Ishikawa (cell line): ENCODE data around the gene GAS7.

Experiments
- CEBPB ChIP-seq: IDR thresholded peaks from 2 replicates; pipeline ENCODE4 v1.6.1; 2012
- CREB1 ChIP-seq: IDR thresholded peaks from 2 replicates; pipeline ENCODE4 v1.6.1; 2012; ENCODE audit warnings: low read depth
- EGR1 ChIP-seq: IDR thresholded peaks from 2 replicates; pipeline ENCODE4 v1.6.1; 2012
- EP300 ChIP-seq: IDR thresholded peaks from 2 replicates; pipeline ENCODE4 v1.6.1; 2012; ENCODE audit warnings: borderline replicate concordance
- FOXM1 ChIP-seq: IDR thresholded peaks from 2 replicates; pipeline ENCODE4 v1.6.1; 2012; ENCODE audit warnings: low read depth, borderline replicate concordance
- MAX ChIP-seq: IDR thresholded peaks from 2 replicates; pipeline ENCODE4 v1.6.1; 2012
- NFIC ChIP-seq: IDR thresholded peaks from 2 replicates; pipeline ENCODE4 v1.6.1; 2012
- RAD21 ChIP-seq: IDR thresholded peaks from 2 replicates; pipeline ENCODE4 v1.6.1; 2012; ENCODE audit warnings: low read depth
- TAF1 ChIP-seq: IDR thresholded peaks from 2 replicates; pipeline ENCODE4 v1.6.1; 2012; ENCODE audit warnings: low read depth, mild to moderate bottlenecking
- TCF12 ChIP-seq: IDR thresholded peaks from 2 replicates; pipeline ENCODE4 v1.6.1; 2012; ENCODE audit warnings: low read depth
- TEAD4 ChIP-seq: IDR thresholded peaks from 2 replicates; pipeline ENCODE4 v1.6.1; 2012
- USF1 ChIP-seq: IDR thresholded peaks from 2 replicates; pipeline ENCODE4 v1.6.1; 2012
- YY1 ChIP-seq: IDR thresholded peaks from 2 replicates; pipeline ENCODE4 v1.6.1; 2012; ENCODE audit warnings: low read depth
- ZBTB7A ChIP-seq: IDR thresholded peaks from 2 replicates; pipeline ENCODE4 v1.6.1; 2012; ENCODE audit warnings: low read depth
- TF ChIP-seq, protein P1 (sequence below): IDR thresholded peaks from 2 replicates; pipeline ENCODE4 v1.6.1; 2012; ENCODE audit warnings: low read depth, mild to moderate bottlenecking

The GAS7 gene

GRCh38 chr17:10216213-10216938 lies 18.0 kb upstream of the GAS7 start:
- TF ChIP-seq MAX: no peak
- TF ChIP-seq FOXM1: no peak
- TF ChIP-seq, protein P1, sequence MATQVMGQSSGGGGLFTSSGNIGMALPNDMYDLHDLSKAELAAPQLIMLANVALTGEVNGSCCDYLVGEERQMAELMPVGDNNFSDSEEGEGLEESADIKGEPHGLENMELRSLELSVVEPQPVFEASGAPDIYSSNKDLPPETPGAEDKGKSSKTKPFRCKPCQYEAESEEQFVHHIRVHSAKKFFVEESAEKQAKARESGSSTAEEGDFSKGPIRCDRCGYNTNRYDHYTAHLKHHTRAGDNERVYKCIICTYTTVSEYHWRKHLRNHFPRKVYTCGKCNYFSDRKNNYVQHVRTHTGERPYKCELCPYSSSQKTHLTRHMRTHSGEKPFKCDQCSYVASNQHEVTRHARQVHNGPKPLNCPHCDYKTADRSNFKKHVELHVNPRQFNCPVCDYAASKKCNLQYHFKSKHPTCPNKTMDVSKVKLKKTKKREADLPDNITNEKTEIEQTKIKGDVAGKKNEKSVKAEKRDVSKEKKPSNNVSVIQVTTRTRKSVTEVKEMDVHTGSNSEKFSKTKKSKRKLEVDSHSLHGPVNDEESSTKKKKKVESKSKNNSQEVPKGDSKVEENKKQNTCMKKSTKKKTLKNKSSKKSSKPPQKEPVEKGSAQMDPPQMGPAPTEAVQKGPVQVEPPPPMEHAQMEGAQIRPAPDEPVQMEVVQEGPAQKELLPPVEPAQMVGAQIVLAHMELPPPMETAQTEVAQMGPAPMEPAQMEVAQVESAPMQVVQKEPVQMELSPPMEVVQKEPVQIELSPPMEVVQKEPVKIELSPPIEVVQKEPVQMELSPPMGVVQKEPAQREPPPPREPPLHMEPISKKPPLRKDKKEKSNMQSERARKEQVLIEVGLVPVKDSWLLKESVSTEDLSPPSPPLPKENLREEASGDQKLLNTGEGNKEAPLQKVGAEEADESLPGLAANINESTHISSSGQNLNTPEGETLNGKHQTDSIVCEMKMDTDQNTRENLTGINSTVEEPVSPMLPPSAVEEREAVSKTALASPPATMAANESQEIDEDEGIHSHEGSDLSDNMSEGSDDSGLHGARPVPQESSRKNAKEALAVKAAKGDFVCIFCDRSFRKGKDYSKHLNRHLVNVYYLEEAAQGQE: no peak
- no peak for TF ChIP-seq USF1
- TF ChIP-seq TCF12: no peak
- TF ChIP-seq TEAD4: no peak
- no peak for TF ChIP-seq EGR1
- no peak for TF ChIP-seq NFIC
- no peak for TF ChIP-seq ZBTB7A
- no peak for TF ChIP-seq YY1
- no peak for TF ChIP-seq CREB1
- no peak for TF ChIP-seq RAD21
- no peak for TF ChIP-seq CEBPB
- TF ChIP-seq TAF1: no peak
- no peak for TF ChIP-seq EP300

- TF ChIP-seq EGR1 (no peak), TCF12 (no peak), EP300 (no peak), TEAD4 (no peak), CEBPB (no peak), USF1 (no peak), YY1 (no peak), MAX (no peak), RAD21 (no peak), TAF1 (no peak), NFIC (no peak), CREB1 (no peak), FOXM1 (no peak), ZBTB7A (no peak)
- TF ChIP-seq, protein P1: no peak
These were observed 16.9 kb upstream of the GAS7 start for GRCh38 chr17:10215286-10215685.

GRCh38 chr17:10211666-10212065 lies 13.3 kb upstream of the GAS7 start:
- no peak for TF ChIP-seq FOXM1
- TF ChIP-seq YY1: no peak
- TF ChIP-seq TCF12: no peak

DNA sequence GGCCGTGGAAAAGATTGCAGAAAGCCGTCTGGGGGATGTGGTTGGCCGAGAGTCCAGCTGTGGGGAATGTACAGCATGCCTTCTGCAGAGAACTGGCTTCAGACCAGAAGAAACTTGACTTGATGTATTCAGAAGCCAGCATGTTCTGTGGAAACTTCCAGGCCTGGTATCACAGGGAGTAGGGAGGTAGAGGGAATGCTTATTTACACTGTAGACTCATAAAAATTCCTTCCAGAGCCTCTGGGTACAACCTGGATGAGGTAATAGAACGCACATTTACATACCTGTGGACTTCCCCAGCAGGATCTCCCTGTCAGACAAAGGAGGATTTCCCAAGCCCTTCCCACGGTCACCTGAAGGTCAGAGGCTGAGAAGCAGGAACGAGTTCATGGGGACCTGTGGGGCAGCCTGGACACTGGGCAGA lies 11.8 kb upstream of the GAS7 start:
- no peak for TF ChIP-seq TCF12
- TF ChIP-seq CEBPB: no peak
- no peak for TF ChIP-seq MAX
- no peak for TF ChIP-seq NFIC
- no peak for TF ChIP-seq YY1
- TF ChIP-seq, protein P1: no peak
- TF ChIP-seq EGR1: no peak
